Fibroblast of lung (primary cell): ENCODE results near the gene DNAJB2. TPM values are rescaled to one million over a fixed set of nuclear protein-coding genes. Genes with fewer than 3 reads are reported as not detected.
A peak's percentile ranks its signal among the peaks of the same experiment; 100 is the strongest.

Experiments
- DNase-seq, 2 donors: peaks; one replicate each; pipeline versions ENCODE4 v3.0.0 to v3.0.0-alpha.2; 2010; ENCODE audit warnings: low read depth in 2 of 2
- H2AFZ ChIP-seq: 2 replicates; pipeline ENCODE4 v1.5.1; 2012; ENCODE audit warnings: low read length, control low read depth, inconsistent platforms
- H3K27ac ChIP-seq: 2 replicates; pipeline ENCODE4 v1.5.1; 2011; ENCODE audit warnings: low read length, control low read depth; ENCODE audit not compliant: insufficient read depth
- H3K27me3 ChIP-seq: 2 replicates; pipeline ENCODE4 v1.5.1; 2011; ENCODE audit warnings: mild to moderate bottlenecking, low read length; ENCODE audit not compliant: control insufficient read depth, insufficient read depth
- H3K36me3 ChIP-seq: 2 replicates; pipeline ENCODE4 v1.5.1; 2011; ENCODE audit warnings: low read length; ENCODE audit not compliant: control insufficient read depth, insufficient read depth
- H3K4me1 ChIP-seq: 2 replicates; pipeline ENCODE4 v1.5.1; 2011; ENCODE audit warnings: low read length; ENCODE audit not compliant: control insufficient read depth, insufficient read depth; ENCODE audit errors: extremely low read depth
- H3K4me2 ChIP-seq: 2 replicates; pipeline ENCODE4 v1.5.1; 2011; ENCODE audit warnings: low read length, control low read depth; ENCODE audit not compliant: insufficient read depth; ENCODE audit errors: extremely low read depth
- H3K4me3 ChIP-seq, 4 experiments: fragments of 200-600 bp in 1 of 4; sonication (generic) in 1 of 4; replicated peaks in 1 of 4; 2 replicates each; pipeline ENCODE4 v1.5.1; 2011 to 2016; ENCODE audit warnings: low read length in 4 of 4, low read depth in 3 of 4, mild to moderate bottlenecking in 3 of 4, control low read depth in 2 of 4, inconsistent platforms in 1 of 4, mixed read lengths in 1 of 4; ENCODE audit not compliant: insufficient read depth in 1 of 4; ENCODE audit errors: control extremely low read depth in 1 of 4
- H3K79me2 ChIP-seq: 2 replicates; pipeline ENCODE4 v1.5.1; 2012; ENCODE audit warnings: mild to moderate bottlenecking, low read length, inconsistent platforms; ENCODE audit not compliant: control insufficient read depth, insufficient read depth
- H3K9ac ChIP-seq: 2 replicates; pipeline ENCODE4 v1.5.1; 2011; ENCODE audit warnings: mild to moderate bottlenecking, low read length, control low read depth; ENCODE audit not compliant: insufficient read depth
- H3K9me3 ChIP-seq: 2 replicates; pipeline ENCODE4 v1.5.1; 2012; ENCODE audit warnings: low read depth, low read length; ENCODE audit not compliant: control insufficient read depth, insufficient read depth
- H4K20me1 ChIP-seq: 2 replicates; pipeline ENCODE4 v1.5.1; 2011; ENCODE audit warnings: low read length; ENCODE audit not compliant: control insufficient read depth, insufficient read depth; ENCODE audit errors: extremely low read depth
- CTCF ChIP-seq, 2 donors: IDR thresholded peaks in 1 of 2; conservative IDR thresholded peaks in 1 of 2; 1 replicate in 1 of 2; 2 replicates in 1 of 2; pipeline ENCODE4 v1.5.1; 2011 to 2012; ENCODE audit warnings: low read length in 2 of 2, control low read depth in 1 of 2, inconsistent platforms in 1 of 2, low read depth in 1 of 2, mild to moderate bottlenecking in 1 of 2
- EZH2 ChIP-seq: IDR thresholded peaks from 2 replicates; pipeline ENCODE4 v1.5.1; 2012; ENCODE audit warnings: low read length, control low read depth, mild to moderate bottlenecking; ENCODE audit errors: missing control alignments
- polyA plus RNA-seq, 2 donors: library from polyadenylated mRNA; depleted of rRNA in 1 of 2; stranded (reverse) in 1 of 2; unstranded in 1 of 2; fragments of >200 nt; gene quantifications; 2 replicates each; pipeline ENCODE4 v1.2.1, GENCODE V29; 2011 to 2012; ENCODE audit warnings: missing spikeins in 1 of 2
- total RNA-seq: library from RNA; depleted of rRNA; stranded (reverse); fragments of >200 nt; gene quantifications from 2 replicates; pipeline ENCODE4 v1.2.1, GENCODE V29; 2014

DNAJB2 gene
- total and polyA plus RNA-seq, 2 donors (not counting 1 experiment from before 2014, with no cell fraction given): 29.8 to 81.3 TPM

GRCh38 chr2:219243291-219243761, 35.8 kb upstream of the DNAJB2 start:
- H3K79me2 ChIP-seq: peaks cover 15% of the 10 kb centered on the region
- DNase-seq: peak in 1 of 2 donors; percentile 31

DNA sequence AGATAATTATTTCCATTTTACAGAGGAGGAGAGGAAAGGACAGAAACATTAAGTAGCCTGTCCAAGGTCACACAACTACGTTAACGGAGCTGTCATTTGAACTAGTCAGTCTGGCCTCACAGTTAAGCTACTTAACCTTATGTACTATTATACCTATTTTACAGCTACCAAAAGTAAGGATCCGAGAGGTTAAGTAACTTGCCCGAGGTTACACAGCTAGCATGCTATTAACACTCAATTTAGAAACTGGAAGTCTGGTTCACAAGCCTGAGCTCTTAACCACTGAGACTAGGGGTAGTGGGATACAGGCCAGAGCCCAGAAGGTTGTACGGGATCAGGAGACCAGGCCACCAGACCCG, 34.4 kb upstream of the DNAJB2 start:
- peak overlapping the region; percentile 98 for H3K9ac ChIP-seq
- H2AFZ ChIP-seq: peak overlapping the region; percentile 86
- peak overlapping the region; percentile 87 to 95 (median 94) for H3K4me3 ChIP-seq
- no peak for TF ChIP-seq CTCF (conservative IDR thresholded peaks at IDR 0.05 in 1 of 2, IDR thresholded peaks at IDR 0.05 in 1 of 2; ENCODE audit: low read depth in 1 of 2, low read length in 2 of 2)
- peaks cover 15% of the 10 kb centered on the region for H3K79me2 ChIP-seq
- peaks cover 12% of the 10 kb centered on the region for H3K4me1 ChIP-seq
- H3K9me3 ChIP-seq: no peaks in the 10 kb centered on the region
- peak overlapping the region; percentile 92 for H3K4me2 ChIP-seq
- H3K27ac ChIP-seq: peak overlapping the region; percentile 99
- peaks cover 12% of the 10 kb centered on the region for H3K36me3 ChIP-seq
- no peaks in the 10 kb centered on the region for H4K20me1 ChIP-seq
- H3K27me3 ChIP-seq: no peaks in the 10 kb centered on the region
- no peak for DNase-seq

More at GRCh38 chr2:219243291-219243761, 35.8 kb upstream of the DNAJB2 start:
- peak overlapping the region; percentile 32 for H3K27ac ChIP-seq
- peak overlapping the region; percentile 41 for H2AFZ ChIP-seq
- peaks cover 3% of the 10 kb centered on the region for H3K4me1 ChIP-seq
- H3K4me2 ChIP-seq: no peak overlapping the region
- no peak overlapping the region for H3K9ac ChIP-seq
- H4K20me1 ChIP-seq: no peaks in the 10 kb centered on the region
- H3K4me3 ChIP-seq: peak overlapping the region in 2 of 4 experiments; percentile 14 to 45
- H3K27me3 ChIP-seq: no peaks in the 10 kb centered on the region
- TF ChIP-seq EZH2 (no peak), CTCF (conservative IDR thresholded peaks at IDR 0.05 in 1 of 2, IDR thresholded peaks at IDR 0.05 in 1 of 2; ENCODE audit: low read depth in 1 of 2, low read length in 2 of 2) (no peak)
- peaks cover 12% of the 10 kb centered on the region for H3K36me3 ChIP-seq
- no peaks in the 10 kb centered on the region for H3K9me3 ChIP-seq

GRCh38 chr2:219245148-219245898, 33.8 kb upstream of the DNAJB2 start, which contains the start of the genes GLB1L and STK16:
TSS of gene GLB1L (minus strand) at chr2:219245444. CDS start at chr2:219243573, 1,871 bp downstream.
TSS of gene STK16 (plus strand) at chr2:219245479. CDS start at chr2:219246000, 521 bp downstream.
- H3K27ac ChIP-seq: peak within 1 kb of the TSS; percentile 99
- peaks cover 15% of the 10 kb centered on the region for H3K79me2 ChIP-seq
- peak within 1 kb of the TSS; percentile 98 for H3K9ac ChIP-seq
- H3K36me3 ChIP-seq: peaks cover 14% of the 10 kb centered on the region
- H3K4me3 ChIP-seq: peak within 1 kb of the TSS; percentile 87 to 95 (median 94)
- H3K4me2 ChIP-seq: peak within 1 kb of the TSS; percentile 92
- H3K9me3 ChIP-seq: no peaks in the 10 kb centered on the region
- H2AFZ ChIP-seq: peak within 1 kb of the TSS; percentile 86
- peaks cover 17% of the 10 kb centered on the region for H3K4me1 ChIP-seq
- H3K27me3 ChIP-seq: no peaks in the 10 kb centered on the region
- no peaks in the 10 kb centered on the region for H4K20me1 ChIP-seq
- DNase-seq: peak; percentile 89 to 94
- TF ChIP-seq CTCF (conservative IDR thresholded peaks at IDR 0.05 in 1 of 2, IDR thresholded peaks at IDR 0.05 in 1 of 2; ENCODE audit: low read depth in 1 of 2, low read length in 2 of 2): no peak
- no peak for TF ChIP-seq EZH2
